H1 (cell line): ENCODE results near the gene AARSD1. TPM values are rescaled to one million over a fixed set of nuclear protein-coding genes. Genes with fewer than 3 reads are reported as not detected.
"Not testable (repeated sequence)": the region's sequence is repeated elsewhere in the genome, so short reads cannot be mapped to it uniquely, and the experiment has no call there.

Source experiments
- CTCF ChIA-PET: fragments of 300-600 bp; sonication (Branson Sonifier 250); formaldehyde crosslinking; loops from one replicate; lab custom pipeline; 2021; ENCODE audit not compliant: partially characterized antibody; lab: Charles Lee
- POLR2A ChIA-PET: fragments of 300-600 bp; sonication (Branson Sonifier 250); formaldehyde crosslinking; loops from one replicate; lab custom pipeline; 2021; ENCODE audit warnings: inconsistent platforms; ENCODE audit not compliant: partially characterized antibody; lab: Charles Lee
- DNase-seq, 2 experiments: peaks; one replicate each; pipeline versions ENCODE4 v3.0.0 to v3.0.0-alpha.2; 2010 to 2022; ENCODE audit warnings: low spot score in 2 of 2, low read depth in 1 of 2, mixed read lengths in 1 of 2
- FAIRE-seq: peaks from 2 replicates; lab custom pipeline; 2011; peaks lifted over from hg19 to GRCh38; lab: Jason Lieb, UNC
- H2AFZ ChIP-seq: 2 replicates; pipeline ENCODE4 v1.8.1; 2012; ENCODE audit warnings: low read length, inconsistent platforms
- H2AK5ac ChIP-seq: 2 replicates; pipeline ENCODE4 v1.6.1; 2013; ENCODE audit warnings: low read depth, low read length
- H2BK120ac ChIP-seq: replicated peaks from 2 replicates; pipeline ENCODE3; 2013; ENCODE audit warnings: low read depth, low read length, inconsistent platforms
- H2BK12ac ChIP-seq: 2 replicates; pipeline ENCODE4 v1.6.1; 2013; ENCODE audit warnings: low read depth, low read length
- H2BK15ac ChIP-seq: 2 replicates; pipeline ENCODE4 v1.6.1; 2013; ENCODE audit warnings: low read length
- H2BK20ac ChIP-seq: 2 replicates; pipeline ENCODE4 v1.6.1; 2013; ENCODE audit warnings: low read length
- H2BK5ac ChIP-seq: 2 replicates; pipeline ENCODE4 v1.6.1; 2013; ENCODE audit warnings: low read depth, low read length
- H3K14ac ChIP-seq: 2 replicates; pipeline ENCODE4 v1.6.1; 2013; ENCODE audit warnings: inconsistent platforms; ENCODE audit not compliant: insufficient read length
- H3K18ac ChIP-seq: 2 replicates; pipeline ENCODE4 v1.6.1; 2013; ENCODE audit warnings: low read length; ENCODE audit errors: extremely low read depth
- H3K23ac ChIP-seq: 2 replicates; pipeline ENCODE4 v1.6.1; 2013; ENCODE audit warnings: inconsistent platforms; ENCODE audit not compliant: insufficient read length
- H3K23me2 ChIP-seq: 2 replicates; pipeline ENCODE4 v1.6.1; 2013; ENCODE audit warnings: low read depth, low read length
- H3K27ac ChIP-seq: 2 replicates; pipeline ENCODE4 v1.6.1; 2011; ENCODE audit warnings: low read depth, low read length, inconsistent platforms
- H3K27me3 ChIP-seq, 4 experiments: replicated peaks in 1 of 4; 1 replicate in 1 of 4; 2 replicates in 3 of 4; pipeline versions ENCODE4 v1.6.1 to v1.8.1; 2011 to 2013; ENCODE audit warnings: low read length in 3 of 4, mild to moderate bottlenecking in 3 of 4, inconsistent platforms in 2 of 4, mixed read lengths in 2 of 4, moderate library complexity in 1 of 4; ENCODE audit not compliant: control insufficient read depth in 3 of 4, insufficient read depth in 3 of 4; ENCODE audit errors: extremely low read depth in 1 of 4
- H3K36me3 ChIP-seq, 4 experiments: 2 replicates each; pipeline versions ENCODE4 v1.6.1 to v1.8.1; 2011 to 2013; ENCODE audit warnings: mild to moderate bottlenecking in 4 of 4, low read length in 3 of 4, moderate library complexity in 2 of 4, control low read depth in 1 of 4, inconsistent platforms in 1 of 4; ENCODE audit not compliant: insufficient read depth in 4 of 4, control insufficient read depth in 2 of 4
- H3K4ac ChIP-seq: replicated peaks from 2 replicates; pipeline ENCODE3; 2013; ENCODE audit warnings: low read length, low read depth, mixed read lengths, inconsistent platforms; ENCODE audit not compliant: insufficient read length
- H3K4me1 ChIP-seq, 4 experiments: replicated peaks in 1 of 4; 1 replicate in 1 of 4; 2 replicates in 3 of 4; pipeline versions ENCODE4 v1.6.1 to v1.8.1; 2011 to 2013; ENCODE audit warnings: low read length in 3 of 4, inconsistent platforms in 2 of 4, mixed read lengths in 1 of 4; ENCODE audit not compliant: insufficient read depth in 4 of 4, control insufficient read depth in 3 of 4
- H3K4me2 ChIP-seq, 2 experiments: 2 replicates each; pipeline versions ENCODE4 v1.6.1 to v1.8.1; 2011 to 2013; ENCODE audit warnings: low read depth in 2 of 2, low read length in 2 of 2, control low read depth in 1 of 2, inconsistent platforms in 1 of 2, mild to moderate bottlenecking in 1 of 2; ENCODE audit not compliant: insufficient read depth in 1 of 2
- H3K4me3 ChIP-seq, 4 experiments: fragments of 200-600, 300-600 bp in 1 of 4; sonication (generic), shearing (Covaris generic), sonication (Bioruptor Twin) in 1 of 4; 2 replicates each; pipeline versions ENCODE4 v1.5.1 to v1.8.1; 2011 to 2016; ENCODE audit warnings: low read length in 4 of 4, low read depth in 3 of 4, control low read depth in 2 of 4, inconsistent platforms in 2 of 4, mild to moderate bottlenecking in 2 of 4, mixed read lengths in 1 of 4, moderate library complexity in 1 of 4; ENCODE audit not compliant: insufficient read depth in 2 of 4; ENCODE audit errors: extremely low read depth in 1 of 4
- H3K56ac ChIP-seq: replicated peaks from 2 replicates; pipeline ENCODE3; 2013; ENCODE audit warnings: low read depth, mild to moderate bottlenecking, mixed read lengths, low read length, inconsistent platforms; ENCODE audit not compliant: insufficient read length
- H3K79me1 ChIP-seq: 2 replicates; pipeline ENCODE4 v1.6.1; 2013; ENCODE audit warnings: low read depth, low read length, control low read depth
- H3K79me2 ChIP-seq, 2 experiments: 2 replicates each; pipeline versions ENCODE4 v1.6.1 to v1.8.1; 2012 to 2013; ENCODE audit warnings: low read length in 2 of 2, mild to moderate bottlenecking in 2 of 2, inconsistent platforms in 1 of 2; ENCODE audit not compliant: insufficient read depth in 2 of 2, control insufficient read depth in 1 of 2
- H3K9ac ChIP-seq, 4 experiments: replicated peaks in 1 of 4; 1 replicate in 1 of 4; 2 replicates in 3 of 4; pipeline versions ENCODE4 v1.6.1 to v1.8.1; 2011 to 2013; ENCODE audit warnings: low read depth in 3 of 4, low read length in 3 of 4, control low read depth in 2 of 4, mild to moderate bottlenecking in 2 of 4, moderate library complexity in 2 of 4, inconsistent platforms in 1 of 4; ENCODE audit errors: extremely low read depth in 1 of 4
- H3K9me3 ChIP-seq, 2 experiments: 2 replicates each; pipeline versions ENCODE4 v1.6.1 to v1.8.1; 2012 to 2013; ENCODE audit warnings: mild to moderate bottlenecking in 2 of 2, moderate library complexity in 2 of 2, control low read depth in 1 of 2, inconsistent platforms in 1 of 2, low read depth in 1 of 2, low read length in 1 of 2, mixed read lengths in 1 of 2; ENCODE audit not compliant: insufficient read depth in 2 of 2
- H4K20me1 ChIP-seq, 2 experiments: replicated peaks in 1 of 2; 2 replicates each; pipeline versions ENCODE3 to v1.8.1; 2011 to 2013; ENCODE audit warnings: inconsistent platforms in 2 of 2, low read length in 2 of 2, mild to moderate bottlenecking in 1 of 2; ENCODE audit not compliant: insufficient read depth in 2 of 2, control insufficient read depth in 1 of 2
- H4K5ac ChIP-seq: 2 replicates; pipeline ENCODE4 v1.6.1; 2013; ENCODE audit warnings: low read length, low read depth, mixed read lengths, inconsistent platforms; ENCODE audit not compliant: insufficient read length
- H4K8ac ChIP-seq: 2 replicates; pipeline ENCODE4 v1.8.0; 2013; ENCODE audit warnings: mild to moderate bottlenecking, moderate library complexity, low read length, inconsistent platforms; ENCODE audit not compliant: insufficient read depth; ENCODE audit errors: extremely low read depth
- H4K91ac ChIP-seq: replicated peaks from 2 replicates; pipeline ENCODE3; 2013; ENCODE audit warnings: low read length, mixed read lengths, inconsistent platforms; ENCODE audit not compliant: insufficient read length
- WGBS, 2 experiments: shearing (Covaris generic) in 1 of 2; methylation state at CpG; one replicate each; pipeline versions ENCODE4 v1.1.6 to v1.1.7; 2013 to 2015; ENCODE audit warnings: low lambda C conversion rate in 2 of 2, mixed read lengths in 2 of 2, inconsistent platforms in 1 of 2, low coverage in 1 of 2, missing lambda C conversion rate in 1 of 2; ENCODE audit not compliant: insufficient replicate concordance in 2 of 2, insufficient coverage in 1 of 2, insufficient read length in 1 of 2; ENCODE audit errors: extremely low coverage in 1 of 2, missing lambda C conversion rate in 1 of 2; 5-methylcytosine and 5-hydroxymethylcytosine counted together
- polyA plus RNA-seq, 7 experiments: library from polyadenylated mRNA; depleted of rRNA in 3 of 7; stranded (reverse) in 5 of 7; unstranded in 2 of 7; fragments of >200 nt in 5 of 7; fragments of 200-250 nt in 2 of 7; gene quantifications; 1 replicate in 5 of 7; 2 replicates in 1 of 7; 4 replicates in 1 of 7; pipeline versions ENCODE4 v1.2.1 to v1.2.3, GENCODE V29; 2011 to 2013; ENCODE audit warnings: missing spikeins in 2 of 7, mixed read lengths in 2 of 7
- total RNA-seq: library from RNA; stranded (reverse); fragmentation: NEBNext Ultra II Directional; extraction: Animal tissue kit (Norgen Biotek cat#: 25700); gene quantifications from 2 replicates; pipeline ENCODE4 v1.2.1, GENCODE V29; 2021

Gene AARSD1
- total and polyA plus RNA-seq, 2 of the 8 experiments (the other 6 are each of a cell fraction or from before 2014, with no cell fraction given): 51.5 to 58.8 TPM

DNA sequence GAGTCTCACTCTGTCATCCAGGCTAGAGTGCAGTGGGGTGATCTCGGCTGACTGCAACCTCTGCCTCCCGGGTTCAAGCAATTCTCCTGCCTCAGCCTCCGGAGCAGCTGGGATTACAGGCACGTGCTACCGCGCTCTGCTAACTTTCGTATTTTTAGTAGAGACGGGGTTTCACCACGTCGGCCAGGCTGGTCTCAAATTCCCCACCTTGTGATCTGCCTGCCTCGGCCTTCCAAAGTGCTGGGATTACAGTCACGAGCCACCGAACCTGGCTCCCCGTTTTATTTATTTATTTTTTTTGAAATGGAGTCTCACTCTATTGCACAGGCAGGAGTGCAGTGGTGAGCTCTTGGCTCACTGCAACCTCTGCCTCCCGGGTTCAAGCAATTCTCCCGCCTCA is 11.4 kb upstream of the AARSD1 start:
- POLR2A ChIA-PET: interaction anchor here (0.8 to 0.9 kb wide), 3 partner anchors 22 to 61 kb away, joined by 3 to 4 read pairs (median 3); partner anchors contain the start of gene RPL27
- CTCF ChIA-PET: interaction anchor here (0.6 to 4.7 kb wide), 4 partner anchors 11 to 131 kb away, joined by 3 to 20 read pairs (median 3); partner anchors contain the start of gene RPL27
- DNase-seq, H3K18ac ChIP-seq, H3K9me3 ChIP-seq, H4K20me1 ChIP-seq, H2AFZ ChIP-seq, H2BK20ac ChIP-seq, H4K8ac ChIP-seq, H3K23ac ChIP-seq, H3K23me2 ChIP-seq, H4K5ac ChIP-seq, H3K27ac ChIP-seq, H3K14ac ChIP-seq, H3K4ac ChIP-seq, H3K4me2 ChIP-seq, H3K79me1 ChIP-seq, H3K36me3 ChIP-seq, H3K9ac ChIP-seq, H4K91ac ChIP-seq, H3K27me3 ChIP-seq, H3K56ac ChIP-seq, H2BK15ac ChIP-seq, H3K4me1 ChIP-seq, H2BK12ac ChIP-seq, H3K79me2 ChIP-seq, H2BK5ac ChIP-seq, FAIRE-seq, H2BK120ac ChIP-seq, H3K4me3 ChIP-seq, H2AK5ac ChIP-seq: not testable (repeated sequence)
- 89% methylated on average over 16 of the region's 16 CpGs; no CpG with 5 or more reads in 1 of the 2 experiments for WGBS, 2 experiments
